ENCODE data around the gene MACROD1.

Gene MACROD1

GRCh38 chr11:64042301-64042700, 123.6 kb downstream of the MACROD1 start:
- TF ChIP-seq USF1 (IDR thresholded peaks at IDR 0.05): no peak
- no peak for TF ChIP-seq TEAD4 (IDR thresholded peaks at IDR 0.05)
- no peak for TF ChIP-seq RAD21 (IDR thresholded peaks at IDR 0.05; ENCODE audit: low read depth)
- TF ChIP-seq CEBPB (IDR thresholded peaks at IDR 0.05): no peak
- TF ChIP-seq YY1 (IDR thresholded peaks at IDR 0.05; ENCODE audit: low read depth): no peak

GRCh38 chr11:64041846-64042245, 124.1 kb downstream of the MACROD1 start:
- TF ChIP-seq CEBPB (IDR thresholded peaks at IDR 0.05) (no peak), REST (IDR thresholded peaks at IDR 0.05; ENCODE audit: low read depth) (no peak), YY1 (IDR thresholded peaks at IDR 0.05; ENCODE audit: low read depth) (no peak), MAX (IDR thresholded peaks at IDR 0.05) (no peak), TEAD4 (IDR thresholded peaks at IDR 0.05) (no peak)

GRCh38 chr11:64040684-64041322, 125.1 kb downstream of the MACROD1 start:
- TF ChIP-seq MAX (IDR thresholded peaks at IDR 0.05): no peak
- TF ChIP-seq RAD21 (IDR thresholded peaks at IDR 0.05; ENCODE audit: low read depth): peak; percentile 76
- TF ChIP-seq ZBTB7A (IDR thresholded peaks at IDR 0.05; ENCODE audit: low read depth): no peak
- TF ChIP-seq CEBPB (IDR thresholded peaks at IDR 0.05): no peak

- TF ChIP-seq TEAD4 (IDR thresholded peaks at IDR 0.05): no peak
- no peak for TF ChIP-seq CREB1 (IDR thresholded peaks at IDR 0.05; ENCODE audit: low read depth)
- no peak for TF ChIP-seq FOXM1 (IDR thresholded peaks at IDR 0.05; ENCODE audit: borderline replicate concordance, low read depth)
- no peak for TF ChIP-seq EP300 (IDR thresholded peaks at IDR 0.05; ENCODE audit: borderline replicate concordance)
- no peak for TF ChIP-seq YY1 (IDR thresholded peaks at IDR 0.05; ENCODE audit: low read depth)
These were observed 126.8 kb downstream of the MACROD1 start for GRCh38 chr11:64039012-64039665.

- no peak for TF ChIP-seq TCF12 (IDR thresholded peaks at IDR 0.05; ENCODE audit: low read depth)
- no peak for TF ChIP-seq CREB1 (IDR thresholded peaks at IDR 0.05; ENCODE audit: low read depth)
- TF ChIP-seq CEBPB (IDR thresholded peaks at IDR 0.05): no peak
- TF ChIP-seq YY1 (IDR thresholded peaks at IDR 0.05; ENCODE audit: low read depth): no peak
- no peak for TF ChIP-seq MAX (IDR thresholded peaks at IDR 0.05)
- TF ChIP-seq EP300 (IDR thresholded peaks at IDR 0.05; ENCODE audit: borderline replicate concordance): no peak
- no peak for TF ChIP-seq NFIC (IDR thresholded peaks at IDR 0.05)
- no peak for TF ChIP-seq ZBTB7A (IDR thresholded peaks at IDR 0.05; ENCODE audit: low read depth)
- TF ChIP-seq TAF1 (IDR thresholded peaks at IDR 0.05; ENCODE audit: low read depth): no peak
- TF ChIP-seq TEAD4 (IDR thresholded peaks at IDR 0.05): no peak
- TF ChIP-seq REST (IDR thresholded peaks at IDR 0.05; ENCODE audit: low read depth): no peak
- TF ChIP-seq FOXM1 (IDR thresholded peaks at IDR 0.05; ENCODE audit: borderline replicate concordance, low read depth): no peak
These were observed 127.4 kb downstream of the MACROD1 start for GRCh38 chr11:64038500-64038899.

GRCh38 chr11:64037027-64037634, 128.8 kb downstream of the MACROD1 start:
- TF ChIP-seq TAF1 (IDR thresholded peaks at IDR 0.05; ENCODE audit: low read depth): no peak
- TF ChIP-seq MAX (IDR thresholded peaks at IDR 0.05): no peak
- TF ChIP-seq YY1 (IDR thresholded peaks at IDR 0.05; ENCODE audit: low read depth): no peak
- TF ChIP-seq CREB1 (IDR thresholded peaks at IDR 0.05; ENCODE audit: low read depth): no peak
- no peak for TF ChIP-seq EP300 (IDR thresholded peaks at IDR 0.05; ENCODE audit: borderline replicate concordance)
- no peak for TF ChIP-seq TCF12 (IDR thresholded peaks at IDR 0.05; ENCODE audit: low read depth)
- TF ChIP-seq TEAD4 (IDR thresholded peaks at IDR 0.05): no peak
- no peak for TF ChIP-seq ZBTB7A (IDR thresholded peaks at IDR 0.05; ENCODE audit: low read depth)
- TF ChIP-seq EGR1 (IDR thresholded peaks at IDR 0.05): no peak
- TF ChIP-seq NFIC (IDR thresholded peaks at IDR 0.05): no peak
- no peak for TF ChIP-seq RAD21 (IDR thresholded peaks at IDR 0.05; ENCODE audit: low read depth)
- no peak for TF ChIP-seq CEBPB (IDR thresholded peaks at IDR 0.05)
- no peak for TF ChIP-seq REST (IDR thresholded peaks at IDR 0.05; ENCODE audit: low read depth)
- no peak for TF ChIP-seq USF1 (IDR thresholded peaks at IDR 0.05)
- no peak for TF ChIP-seq FOXM1 (IDR thresholded peaks at IDR 0.05; ENCODE audit: borderline replicate concordance, low read depth)

Data from Ishikawa (cell line).